GM23248 (cell line): ENCODE results near the gene CMTM7. TPM values are rescaled to one million over a fixed set of nuclear protein-coding genes. Genes with fewer than 3 reads are reported as not detected.

ENCODE experiments used
- DNase-seq: peaks from one replicate; pipeline ENCODE4 v3.0.0-alpha.2; 2015
- H2AFZ ChIP-seq: fragments of 200-600 bp; sonication (generic); 2 replicates; pipeline ENCODE4 v1.6.1; 2016; ENCODE audit warnings: antibody characterized with exemption
- H3F3A ChIP-seq: fragments of 200-600 bp; sonication (generic); 2 replicates; pipeline ENCODE4 v1.6.1; 2016; ENCODE audit warnings: mild to moderate bottlenecking, antibody characterized with exemption, mixed run types; ENCODE audit not compliant: insufficient read depth
- H3K27ac ChIP-seq: fragments of 200-600 bp; sonication (generic); 2 replicates; pipeline ENCODE4 v1.5.1; 2016; ENCODE audit warnings: mild to moderate bottlenecking
- H3K27me3 ChIP-seq: fragments of 200-600 bp; sonication (generic); replicated peaks from 2 replicates; pipeline ENCODE4 v1.6.1; 2016; ENCODE audit warnings: mild to moderate bottlenecking; ENCODE audit not compliant: insufficient read depth
- H3K36me3 ChIP-seq: fragments of 200-600 bp; sonication (generic); 2 replicates; pipeline ENCODE4 v1.6.1; 2016; ENCODE audit warnings: low read depth, mild to moderate bottlenecking
- H3K4me1 ChIP-seq: fragments of 200-600 bp; sonication (generic); 2 replicates; pipeline ENCODE4 v1.6.1; 2016; ENCODE audit warnings: mild to moderate bottlenecking; ENCODE audit not compliant: insufficient read depth
- H3K4me2 ChIP-seq: fragments of 200-600 bp; sonication (generic); one replicate; pipeline ENCODE4 v1.6.1; 2016; ENCODE audit warnings: mild to moderate bottlenecking; ENCODE audit not compliant: unreplicated experiment
- H3K4me3 ChIP-seq: fragments of 200-600 bp; sonication (generic); 2 replicates; pipeline ENCODE4 v1.5.1; 2016; ENCODE audit warnings: mild to moderate bottlenecking
- H3K79me2 ChIP-seq: fragments of 200-600 bp; sonication (generic); 2 replicates; pipeline ENCODE4 v1.6.1; 2016; ENCODE audit warnings: mild to moderate bottlenecking; ENCODE audit not compliant: insufficient read depth
- H3K9ac ChIP-seq: fragments of 200-600 bp; sonication (generic); 2 replicates; pipeline ENCODE4 v1.6.1; 2016; ENCODE audit warnings: mild to moderate bottlenecking
- H3K9me2 ChIP-seq: fragments of 200-600 bp; sonication (generic); 2 replicates; pipeline ENCODE4 v1.6.1; 2016; ENCODE audit warnings: mixed run types, mild to moderate bottlenecking, moderate library complexity; ENCODE audit not compliant: insufficient read depth
- H3K9me3 ChIP-seq: fragments of 200-600 bp; sonication (generic); one replicate; pipeline ENCODE4 v1.6.1; 2017; ENCODE audit warnings: low read depth
- H4K20me1 ChIP-seq: fragments of 200-600 bp; sonication (generic); 2 replicates; pipeline ENCODE4 v1.6.0; 2016; ENCODE audit not compliant: insufficient read depth
- EZH2 ChIP-seq: fragments of 200-600 bp; sonication (generic); IDR thresholded peaks from 2 replicates; pipeline ENCODE4 v1.6.1; 2018; ENCODE audit warnings: antibody characterized with exemption, mild to moderate bottlenecking; ENCODE audit not compliant: insufficient read depth, poor library complexity, severe bottlenecking
- EZH2phosphoT487 ChIP-seq: fragments of 200-600 bp; sonication (generic); IDR thresholded peaks from 2 replicates; pipeline ENCODE4 v1.6.1; 2018; ENCODE audit warnings: antibody characterized with exemption, moderate library complexity, mild to moderate bottlenecking, low read depth; ENCODE audit not compliant: insufficient read depth
- WGBS, 2 experiments: methylation state at CpG; one replicate each; pipeline ENCODE4 v1.1.6; 2015 to 2017; ENCODE audit warnings: low lambda C conversion rate in 2 of 2, low coverage in 1 of 2; ENCODE audit errors: missing lambda C conversion rate in 2 of 2; 5-methylcytosine and 5-hydroxymethylcytosine counted together
- in situ Hi-C: fragments of 300-500 bp; cut with MboI; formaldehyde crosslinking; loops from 2 replicates; pipeline ENCODE4 v1.15.0; 2020
- polyA plus RNA-seq: library from polyadenylated mRNA; unstranded; fragments of >200 nt; fragmentation: Nextera tagmentation; extraction: Ambion mirVana; gene quantifications from 2 replicates; pipeline ENCODE4 v1.2.1, GENCODE V29; 2016
- total RNA-seq: library from RNA; depleted of rRNA; stranded (reverse); fragments of >200 nt; shearing (Covaris generic); gene quantifications from 2 replicates; pipeline ENCODE4 v1.2.3, GENCODE V29; 2014

Gene CMTM7
- total and polyA plus RNA-seq, 2 experiments from 2014 or later, result 6.3 to 23.0 TPM

DNA sequence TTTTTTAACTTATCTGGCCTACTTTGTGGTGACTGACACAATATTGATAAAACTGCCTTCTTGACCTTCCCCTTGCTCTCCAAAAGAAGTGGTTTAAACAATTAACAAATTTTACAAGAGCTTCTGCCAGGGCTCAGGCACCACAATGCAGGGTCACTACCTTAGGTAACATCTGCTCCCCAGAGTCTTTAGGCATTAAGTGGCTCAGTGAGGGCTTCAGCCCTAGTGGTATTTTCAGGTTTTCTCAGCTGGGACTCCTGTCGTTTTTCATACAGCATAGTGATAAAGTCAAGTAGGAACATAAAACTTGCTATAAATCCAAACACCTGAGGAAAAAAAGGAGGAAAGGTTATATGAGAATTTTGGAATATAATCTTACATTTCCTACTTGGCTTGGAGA, 92.1 kb downstream of the CMTM7 start:
- H3K4me3 ChIP-seq, result no peak overlapping the region

DNA sequence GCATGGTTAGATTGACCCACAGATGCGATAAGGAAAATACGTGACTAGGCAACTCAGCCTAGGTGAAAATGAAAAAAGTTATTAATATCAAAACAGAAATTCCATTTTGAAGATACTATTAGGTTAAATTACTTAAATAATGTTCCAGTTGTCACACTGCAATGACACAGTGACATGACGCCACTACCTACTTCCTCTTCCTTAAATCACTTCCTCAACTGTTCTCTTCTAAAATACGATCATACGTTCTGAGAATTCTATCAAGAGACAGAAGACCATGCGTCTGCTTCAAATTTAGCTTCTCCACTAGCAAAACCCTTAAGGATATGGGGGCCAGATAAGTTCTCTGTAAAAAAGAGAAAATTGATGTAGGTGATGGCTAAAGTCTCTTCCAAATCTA, 92.8 kb downstream of the CMTM7 start:
- no peak for TF ChIP-seq EZH2phosphoT487
- TF ChIP-seq EZH2, result no peak
- peaks cover 2% of the 10 kb centered on the region; the same call in 1 of the 2 replicates for H3K79me2 ChIP-seq
- in situ Hi-C loops, result no loop called here
- H3K36me3 ChIP-seq, result peaks cover 37% of the 10 kb centered on the region
- no peak overlapping the region for H3K4me2 ChIP-seq
- H3K4me1 ChIP-seq, result peaks cover 11% of the 10 kb centered on the region
- H3F3A ChIP-seq, result peaks cover 15% of the 10 kb centered on the region; the same call in 1 of the 2 replicates
- H3K9me2 ChIP-seq, result no peaks in the 10 kb centered on the region
- H3K27ac ChIP-seq, result no peak overlapping the region
- no peaks in the 10 kb centered on the region for H3K9me3 ChIP-seq
- no peak overlapping the region for H3K9ac ChIP-seq
- H3K27me3 ChIP-seq, result no peaks in the 10 kb centered on the region
- H4K20me1 ChIP-seq, result no peaks in the 10 kb centered on the region
- DNase-seq, result no peak
- WGBS, 2 experiments, result 95 to 99% methylated on average over 6 of the region's 6 CpGs
- H2AFZ ChIP-seq, result no peak overlapping the region
- no peak overlapping the region for H3K4me3 ChIP-seq

More for the DNA sequence above, 92.1 kb downstream of the CMTM7 start:
- DNase-seq, result no peak
- no peaks in the 10 kb centered on the region for H4K20me1 ChIP-seq
- H3K36me3 ChIP-seq, result peaks cover 37% of the 10 kb centered on the region
- H3K9me3 ChIP-seq, result no peaks in the 10 kb centered on the region
- no peak overlapping the region for H3K27ac ChIP-seq
- peaks cover 11% of the 10 kb centered on the region for H3K4me1 ChIP-seq
- H3K9me2 ChIP-seq, result no peaks in the 10 kb centered on the region
- in situ Hi-C loops, result no loop called here
- no peak overlapping the region for H3K9ac ChIP-seq
- no peak overlapping the region for H3K4me2 ChIP-seq
- 94 to 100% methylated on average over 1 of the region's 1 CpG for WGBS, 2 experiments
- no peak overlapping the region for H2AFZ ChIP-seq
- TF ChIP-seq EZH2 (no peak), EZH2phosphoT487 (no peak)
- peaks cover 9% of the 10 kb centered on the region; the same call in 1 of the 2 replicates for H3K79me2 ChIP-seq
- peaks cover 15% of the 10 kb centered on the region; the same call in 1 of the 2 replicates for H3F3A ChIP-seq
- H3K27me3 ChIP-seq, result no peaks in the 10 kb centered on the region

DNA sequence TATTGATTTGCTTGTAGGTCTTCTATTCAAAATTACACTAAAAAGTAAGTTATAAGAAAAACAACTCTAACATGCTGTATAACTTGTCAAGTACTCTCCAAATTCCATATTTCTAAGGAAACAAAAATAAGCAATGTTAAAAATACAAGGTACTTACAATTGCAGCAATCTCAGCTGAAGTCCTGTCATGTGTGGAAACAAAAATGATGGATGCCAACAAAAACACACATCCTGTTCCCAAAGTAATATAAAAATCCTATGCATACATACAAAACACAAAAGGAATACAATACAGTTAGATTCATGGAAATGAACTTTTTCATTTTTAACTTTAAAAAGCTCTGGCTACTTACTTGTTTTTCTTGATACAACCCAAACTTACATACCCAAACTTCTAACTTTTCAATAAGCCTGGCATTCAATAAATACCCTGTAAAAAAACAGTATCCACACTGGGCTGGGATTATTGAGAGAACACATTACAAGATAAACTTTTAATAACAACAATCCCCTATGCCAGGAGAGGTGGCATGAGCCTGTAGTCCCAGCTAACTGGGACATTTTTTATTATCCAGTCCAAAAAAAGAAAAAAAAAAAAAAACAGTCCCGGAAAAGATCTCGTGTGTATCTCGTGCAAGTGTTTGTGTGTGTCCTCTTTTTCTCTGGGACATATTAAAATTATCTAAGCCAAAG, 96.3 kb downstream of the CMTM7 start:
- peaks cover 41% of the 10 kb centered on the region for H3K36me3 ChIP-seq
- 31 to 37% methylated on average over 3 of the region's 3 CpGs for WGBS, 2 experiments
- in situ Hi-C loops, result no loop called here

DNA sequence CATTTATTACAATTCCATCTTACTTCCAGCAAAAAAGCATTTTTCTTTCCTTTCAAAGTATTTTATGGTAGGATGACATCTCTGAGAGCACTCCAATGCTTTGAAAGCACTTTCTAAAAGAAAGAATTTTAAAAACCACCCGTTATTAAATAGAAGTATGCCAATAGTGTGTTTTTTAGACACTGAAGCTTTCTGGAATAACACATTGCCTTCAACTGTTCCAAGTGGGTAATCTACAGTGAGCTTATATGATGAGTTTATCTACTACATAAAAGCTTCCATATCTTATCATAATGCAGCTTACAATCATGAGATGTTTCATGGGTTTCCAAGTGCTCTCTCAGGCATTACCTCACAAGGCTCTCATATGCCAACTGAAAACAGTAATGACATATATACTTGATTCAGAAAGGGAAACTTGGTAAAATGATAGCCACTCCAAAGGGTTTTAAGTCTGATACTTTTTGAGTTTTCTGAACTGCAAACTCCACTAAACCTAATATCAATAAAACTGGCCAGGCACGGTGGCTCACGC, 96.9 kb downstream of the CMTM7 start:
- Histone ChIP-seq H3K27me3 (no peaks in the 10 kb centered on the region), H3K4me3 (no peak overlapping the region)
- in situ Hi-C loops, result no loop called here

More for the DNA sequence above, 96.3 kb downstream of the CMTM7 start:
- H3K4me3 ChIP-seq, result no peak overlapping the region
- no peaks in the 10 kb centered on the region for H3K9me3 ChIP-seq
- no peaks in the 10 kb centered on the region for H3K9me2 ChIP-seq
- H3K9ac ChIP-seq, result no peak overlapping the region
- peaks cover 23% of the 10 kb centered on the region for H3K79me2 ChIP-seq
- TF ChIP-seq EZH2 (no peak), EZH2phosphoT487 (no peak)
- no peak overlapping the region for H3K4me2 ChIP-seq
- no peak overlapping the region for H3K27ac ChIP-seq
- peaks cover 5% of the 10 kb centered on the region for H3K4me1 ChIP-seq
- H2AFZ ChIP-seq, result no peak overlapping the region
- no peaks in the 10 kb centered on the region for H3F3A ChIP-seq
- no peaks in the 10 kb centered on the region for H3K27me3 ChIP-seq
- H4K20me1 ChIP-seq, result no peaks in the 10 kb centered on the region; the same call in 1 of the 2 replicates
- no peak for DNase-seq

More for the DNA sequence above, 96.9 kb downstream of the CMTM7 start:
- no peaks in the 10 kb centered on the region for H3K9me2 ChIP-seq
- H3K27ac ChIP-seq, result no peak overlapping the region
- H3K9me3 ChIP-seq, result no peaks in the 10 kb centered on the region
- no peak for DNase-seq
- no peak overlapping the region for H3K9ac ChIP-seq
- no peak overlapping the region for H2AFZ ChIP-seq
- peaks cover 35% of the 10 kb centered on the region for H3K36me3 ChIP-seq
- TF ChIP-seq EZH2phosphoT487 (no peak), EZH2 (no peak)
- H3F3A ChIP-seq, result peaks cover 5% of the 10 kb centered on the region
- no peaks in the 10 kb centered on the region; the same call in 1 of the 2 replicates for H4K20me1 ChIP-seq
- peaks cover 11% of the 10 kb centered on the region for H3K4me1 ChIP-seq
- H3K79me2 ChIP-seq, result peaks cover 29% of the 10 kb centered on the region
- 50 to 57% methylated on average over 3 of the region's 3 CpGs for WGBS, 2 experiments
- no peak overlapping the region for H3K4me2 ChIP-seq
